OCI-LY1 (cell line): ENCODE data around the gene LTBR.

Experiments used
- H2AFZ ChIP-seq: fragments of 200-600 bp; sonication (generic), shearing (Covaris generic); 2 replicates; pipeline ENCODE4 v1.6.0; 2014; ENCODE audit warnings: antibody characterized with exemption, mild to moderate bottlenecking, low read length
- H3F3A ChIP-seq: fragments of 200-600 bp; sonication (generic), shearing (Covaris generic); 2 replicates; pipeline ENCODE4 v1.6.0; 2014; ENCODE audit warnings: mild to moderate bottlenecking, antibody characterized with exemption, low read length, moderate library complexity; ENCODE audit not compliant: insufficient read depth
- H3K27ac ChIP-seq: fragments of 200-600 bp; sonication (generic); 2 replicates; pipeline ENCODE4 v1.5.1; 2014; ENCODE audit warnings: low read length, mixed run types, mild to moderate bottlenecking, low read depth; ENCODE audit not compliant: poor library complexity, severe bottlenecking
- H3K27me3 ChIP-seq: fragments of 200-600 bp; sonication (generic); 2 replicates; pipeline ENCODE4 v1.6.0; 2014; ENCODE audit warnings: antibody characterized with exemption, mild to moderate bottlenecking, low read length, moderate library complexity; ENCODE audit not compliant: insufficient read depth
- H3K36me3 ChIP-seq: fragments of 200-600 bp; sonication (generic); 2 replicates; pipeline ENCODE4 v1.6.1; 2014; ENCODE audit warnings: mild to moderate bottlenecking, antibody characterized with exemption, low read length, moderate library complexity, mixed read lengths; ENCODE audit not compliant: insufficient read depth
- H3K4me1 ChIP-seq: fragments of 200-600 bp; sonication (generic); 2 replicates; pipeline ENCODE4 v1.5.1; 2014; ENCODE audit warnings: mild to moderate bottlenecking, low read length, moderate library complexity; ENCODE audit not compliant: insufficient read depth, severe bottlenecking
- H3K4me2 ChIP-seq: fragments of 200-600 bp; sonication (generic), shearing (Covaris generic); 2 replicates; pipeline ENCODE4 v1.6.1; 2014; ENCODE audit warnings: low read length
- H3K4me3 ChIP-seq: fragments of 200-600 bp; sonication (generic); 2 replicates; pipeline ENCODE4 v1.5.1; 2014; ENCODE audit warnings: low read length, low read depth, mild to moderate bottlenecking, mixed read lengths; ENCODE audit not compliant: poor library complexity, severe bottlenecking
- H3K79me2 ChIP-seq: fragments of 200-600 bp; shearing (Covaris generic); 2 replicates; pipeline ENCODE4 v1.6.1; 2016; ENCODE audit warnings: mixed run types, low read length, mixed read lengths; ENCODE audit not compliant: insufficient read depth
- H3K9ac ChIP-seq: fragments of 200-600 bp; sonication (generic), shearing (Covaris generic); 2 replicates; pipeline ENCODE4 v1.6.1; 2014; ENCODE audit warnings: mild to moderate bottlenecking, low read length, mixed read lengths
- H3K9me2 ChIP-seq: fragments of 200-600 bp; sonication (generic), shearing (Covaris generic); 2 replicates; pipeline ENCODE4 v1.6.1; 2014; ENCODE audit warnings: low read depth, mild to moderate bottlenecking, low read length, mixed read lengths
- H3K9me3 ChIP-seq: fragments of 200-600 bp; shearing (Covaris generic); 2 replicates; pipeline ENCODE4 v1.6.1; 2014; ENCODE audit warnings: low read length, mixed read lengths
- H4K20me1 ChIP-seq: fragments of 200-600 bp; sonication (generic), shearing (Covaris generic); 2 replicates; pipeline ENCODE4 v1.6.0; 2016; ENCODE audit warnings: mild to moderate bottlenecking, low read length; ENCODE audit not compliant: insufficient read depth
- EZH2 ChIP-seq: fragments of 200-600 bp; sonication (generic), shearing (Covaris generic); IDR thresholded peaks from 2 replicates; pipeline ENCODE4 v1.8.0; 2017; ENCODE audit warnings: borderline replicate concordance, mixed run types, mild to moderate bottlenecking, antibody characterized with exemption, low read length, moderate library complexity, mixed read lengths
- TF ChIP-seq, protein P1 (sequence below): fragments of 200-600 bp; sonication (generic), shearing (Covaris generic); IDR thresholded peaks from 2 replicates; pipeline ENCODE4 v1.5.1; 2017; ENCODE audit warnings: mild to moderate bottlenecking, antibody characterized with exemption, low read length, moderate library complexity, mixed read lengths

Gene LTBR

DNA sequence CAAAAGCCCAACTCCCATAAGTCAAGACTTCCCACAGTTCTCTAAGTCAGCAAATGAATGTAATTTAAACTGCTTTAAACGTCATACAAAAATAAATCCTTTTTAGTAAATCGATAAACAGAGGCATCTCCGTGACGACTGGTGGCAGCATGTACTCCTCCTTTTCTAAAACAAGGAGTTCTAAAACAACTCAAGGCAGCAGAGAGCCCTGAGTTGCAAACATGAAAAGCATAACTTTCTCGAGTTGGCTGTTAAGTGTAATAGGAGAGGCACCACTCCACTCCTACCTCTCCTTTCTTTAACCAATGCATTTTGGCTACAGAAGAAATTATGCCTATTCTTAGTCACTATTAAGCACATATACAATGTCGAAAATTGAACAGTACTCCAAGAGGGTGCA, 22.0 kb downstream of the LTBR start:
- 0 out of 2 replicates have a peak, but pooled peaks cover 4% of the 10 kb centered on the region for H3K9me3 ChIP-seq
- no peaks in the 10 kb centered on the region for H3K9me2 ChIP-seq
- H4K20me1 ChIP-seq = no peaks in the 10 kb centered on the region
- H3K36me3 ChIP-seq = no peaks in the 10 kb centered on the region; the same call in 1 of the 2 replicates
- no peak overlapping the region for H2AFZ ChIP-seq
- H3K79me2 ChIP-seq = no peaks in the 10 kb centered on the region
- no peak overlapping the region for H3K4me3 ChIP-seq
- no peak overlapping the region for H3K9ac ChIP-seq
- TF ChIP-seq, protein P1, sequence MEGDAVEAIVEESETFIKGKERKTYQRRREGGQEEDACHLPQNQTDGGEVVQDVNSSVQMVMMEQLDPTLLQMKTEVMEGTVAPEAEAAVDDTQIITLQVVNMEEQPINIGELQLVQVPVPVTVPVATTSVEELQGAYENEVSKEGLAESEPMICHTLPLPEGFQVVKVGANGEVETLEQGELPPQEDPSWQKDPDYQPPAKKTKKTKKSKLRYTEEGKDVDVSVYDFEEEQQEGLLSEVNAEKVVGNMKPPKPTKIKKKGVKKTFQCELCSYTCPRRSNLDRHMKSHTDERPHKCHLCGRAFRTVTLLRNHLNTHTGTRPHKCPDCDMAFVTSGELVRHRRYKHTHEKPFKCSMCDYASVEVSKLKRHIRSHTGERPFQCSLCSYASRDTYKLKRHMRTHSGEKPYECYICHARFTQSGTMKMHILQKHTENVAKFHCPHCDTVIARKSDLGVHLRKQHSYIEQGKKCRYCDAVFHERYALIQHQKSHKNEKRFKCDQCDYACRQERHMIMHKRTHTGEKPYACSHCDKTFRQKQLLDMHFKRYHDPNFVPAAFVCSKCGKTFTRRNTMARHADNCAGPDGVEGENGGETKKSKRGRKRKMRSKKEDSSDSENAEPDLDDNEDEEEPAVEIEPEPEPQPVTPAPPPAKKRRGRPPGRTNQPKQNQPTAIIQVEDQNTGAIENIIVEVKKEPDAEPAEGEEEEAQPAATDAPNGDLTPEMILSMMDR = no peak
- TF ChIP-seq EZH2 = no peak
- H3K27me3 ChIP-seq = peaks cover 4% of the 10 kb centered on the region; the same call in 1 of the 2 replicates
- H3K4me2 ChIP-seq = no peak overlapping the region
- no peaks in the 10 kb centered on the region for H3F3A ChIP-seq
- no peak overlapping the region for H3K27ac ChIP-seq
- no peaks in the 10 kb centered on the region for H3K4me1 ChIP-seq

DNA sequence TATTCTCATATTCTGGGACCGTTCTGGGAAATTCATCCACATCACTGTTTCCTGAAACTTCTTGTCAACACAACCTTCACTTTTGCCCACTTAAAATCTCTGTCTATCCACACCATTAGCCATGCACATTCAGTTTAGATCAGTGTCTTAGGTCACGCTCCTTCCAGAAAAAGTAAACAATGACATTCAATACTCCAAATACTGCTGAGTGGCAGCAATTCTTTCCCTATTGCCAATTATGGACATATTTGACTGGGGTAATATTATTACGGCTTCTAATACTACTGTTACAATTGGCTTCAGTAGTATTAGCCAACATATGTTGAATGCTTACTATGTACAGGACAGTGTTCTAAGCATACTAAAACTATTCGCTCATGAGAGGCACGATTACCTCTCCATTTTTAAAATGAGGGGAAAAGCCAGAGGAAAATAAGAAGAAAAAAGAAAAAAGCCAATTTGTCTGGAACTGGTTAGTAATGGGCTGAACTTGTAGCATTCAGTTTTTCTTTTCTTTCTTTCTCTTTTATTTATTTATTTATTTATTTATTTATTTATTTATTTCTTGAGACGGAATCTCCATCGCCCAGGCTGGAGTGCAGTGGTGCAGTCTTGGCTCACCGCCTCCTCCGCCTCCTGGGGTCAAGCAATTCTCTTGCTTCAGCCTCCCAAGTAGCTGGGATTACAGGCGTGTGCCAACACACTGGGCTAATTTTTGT, 23.4 kb downstream of the LTBR start:
- no peak for TF ChIP-seq EZH2
- TF ChIP-seq, protein P1 = no peak
- 0 out of 2 replicates have a peak, but pooled peaks cover 4% of the 10 kb centered on the region for H3K9me3 ChIP-seq
- no peak overlapping the region for H3K4me2 ChIP-seq
- peaks cover 4% of the 10 kb centered on the region; the same call in 1 of the 2 replicates for H3K27me3 ChIP-seq
- H3K27ac ChIP-seq = no peak overlapping the region
- no peak overlapping the region for H3K4me3 ChIP-seq
- no peaks in the 10 kb centered on the region for H4K20me1 ChIP-seq
- no peaks in the 10 kb centered on the region for H3K9me2 ChIP-seq
- H3F3A ChIP-seq = no peaks in the 10 kb centered on the region
- H3K4me1 ChIP-seq = no peaks in the 10 kb centered on the region
- H3K9ac ChIP-seq = no peak overlapping the region
- H3K36me3 ChIP-seq = no peaks in the 10 kb centered on the region; the same call in 1 of the 2 replicates
- H3K79me2 ChIP-seq = no peaks in the 10 kb centered on the region
- H2AFZ ChIP-seq = no peak overlapping the region

DNA sequence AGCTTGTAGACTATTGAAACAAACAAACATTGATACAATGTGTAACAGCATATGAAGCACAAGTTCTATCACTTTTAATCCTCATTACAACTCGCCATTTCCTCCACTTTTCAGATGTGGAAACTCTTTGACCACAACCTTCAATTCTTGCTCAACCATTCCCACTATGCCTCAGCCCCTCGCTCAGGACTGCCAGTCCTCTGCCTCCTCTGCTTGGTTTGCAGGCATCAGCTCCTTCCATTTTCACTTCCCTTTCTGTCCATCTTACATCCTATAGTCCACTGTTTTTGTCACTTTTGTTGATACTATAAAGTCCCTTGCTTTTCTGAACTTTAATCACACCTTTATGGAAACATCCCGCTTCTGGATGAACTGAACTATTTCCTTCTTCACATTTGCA, 32.6 kb downstream of the LTBR start:
- Histone ChIP-seq H3K36me3 (no peaks in the 10 kb centered on the region), H3K27ac (no peak overlapping the region), H3K4me2 (no peak overlapping the region), H3K4me1 (no peaks in the 10 kb centered on the region), H4K20me1 (no peaks in the 10 kb centered on the region), H3F3A (no peaks in the 10 kb centered on the region), H3K27me3 (no peaks in the 10 kb centered on the region), H2AFZ (no peak overlapping the region), H3K4me3 (no peak overlapping the region), H3K9me2 (no peaks in the 10 kb centered on the region), H3K9ac (no peak overlapping the region), H3K9me3 (no peaks in the 10 kb centered on the region), H3K79me2 (no peaks in the 10 kb centered on the region)
- no peak for TF ChIP-seq EZH2
- TF ChIP-seq, protein P1 = no peak
